K562 (cell line): Measurements from ENCODE around the gene BDNF. TPM values are rescaled to one million over a fixed set of nuclear protein-coding genes. Genes with fewer than 3 reads are reported as not detected.

Experiments
- ATAC-seq: fragments of 200-7000 bp; cut with Tn5 transposase; 3 replicates; pipeline ENCODE4 v1.9.1; 2020; ENCODE audit warnings: moderate library complexity
- BruUV-seq: library from RNA; stranded (reverse); fragments of 400-500 nt; replicated peaks from 2 replicates; lab custom pipeline; 2021; lab: Mats Ljungman, UMichigan
- CTCF ChIA-PET: fragments of 300-600 bp; formaldehyde crosslinking; extraction: SDS; loops from one replicate; lab custom pipeline; 2021; ENCODE audit warnings: low intra/inter-chr PET ratio; lab: Yijun Ruan, JAX
- POLR2A ChIA-PET: fragments of 300-600, 350-650 bp; sonication (Branson Sonifier 250); formaldehyde crosslinking; extraction: SDS; loops from one replicate; lab custom pipeline; 2021; ENCODE audit warnings: antibody characterized with exemption, inconsistent platforms; lab: Yijun Ruan, JAX
- DNase-seq, 4 experiments: peaks; one replicate each; pipeline versions ENCODE4 v3.0.0 to v3.0.0-alpha.2; 2011 to 2018; ENCODE audit warnings: low spot score in 3 of 4, mixed read lengths in 3 of 4; ENCODE audit errors: extremely low read depth in 1 of 4
- FAIRE-seq: peaks from 2 replicates; lab custom pipeline; 2011; peaks lifted over from hg19 to GRCh38; lab: Jason Lieb, UNC
- H2AFZ ChIP-seq: 2 replicates; pipeline ENCODE4 v1.6.0; 2011; ENCODE audit warnings: low read depth, low read length, control low read depth, inconsistent platforms
- H3K27ac ChIP-seq: fragments of 200-600 bp; 3 replicates; pipeline ENCODE4 v1.8.0; 2011; ENCODE audit warnings: low read depth, mild to moderate bottlenecking, control low read depth, inconsistent platforms, low read length, moderate library complexity, mixed read lengths; ENCODE audit errors: extremely low read depth
- H3K27me3 ChIP-seq, 2 experiments: fragments of 300-600 bp in 1 of 2; 2 replicates in 1 of 2; 3 replicates in 1 of 2; pipeline versions ENCODE4 v1.6.0 to v1.8.0; 2011; ENCODE audit warnings: inconsistent platforms in 2 of 2, low read length in 2 of 2, mild to moderate bottlenecking in 1 of 2, mixed read lengths in 1 of 2, moderate library complexity in 1 of 2; ENCODE audit not compliant: control insufficient read depth in 2 of 2, insufficient read depth in 2 of 2
- H3K36me3 ChIP-seq: fragments of 300-600 bp; 3 replicates; pipeline ENCODE4 v1.8.0; 2011; ENCODE audit warnings: mild to moderate bottlenecking, low read length, inconsistent platforms; ENCODE audit not compliant: control insufficient read depth, insufficient read depth
- H3K4me1 ChIP-seq, 2 experiments: fragments of 200-600 bp in 1 of 2; replicated peaks in 1 of 2; 2 replicates in 1 of 2; 3 replicates in 1 of 2; pipeline versions ENCODE4 v1.5.1 to v1.8.0; 2011; ENCODE audit warnings: inconsistent platforms in 2 of 2, low read length in 2 of 2, mild to moderate bottlenecking in 1 of 2, mixed read lengths in 1 of 2, moderate library complexity in 1 of 2; ENCODE audit not compliant: control insufficient read depth in 2 of 2, insufficient read depth in 2 of 2
- H3K4me2 ChIP-seq: 2 replicates; pipeline ENCODE4 v1.6.1; 2011; ENCODE audit warnings: low read length, control low read depth, inconsistent platforms, mixed read lengths; ENCODE audit not compliant: insufficient read depth
- H3K4me3 ChIP-seq: fragments of 200-600 bp; sonication (generic), shearing (Covaris generic); 2 replicates; pipeline ENCODE4 v1.5.1; 2016; ENCODE audit warnings: control low read depth, inconsistent platforms
- H3K79me2 ChIP-seq: fragments of 200-600 bp; 3 replicates; pipeline ENCODE4 v1.8.0; 2011; ENCODE audit warnings: low read length, inconsistent platforms; ENCODE audit not compliant: control insufficient read depth, insufficient read depth
- H3K9ac ChIP-seq, 2 experiments: 2 replicates each; pipeline versions ENCODE4 v1.6.0 to v1.6.1; 2011; ENCODE audit warnings: low read depth in 2 of 2, low read length in 2 of 2, control low read depth in 1 of 2, inconsistent platforms in 1 of 2, mild to moderate bottlenecking in 1 of 2, mixed read lengths in 1 of 2; ENCODE audit not compliant: insufficient read depth in 1 of 2
- H3K9me1 ChIP-seq: one replicate; pipeline ENCODE4 v1.6.0; 2011; ENCODE audit warnings: inconsistent platforms, mild to moderate bottlenecking, low read length, moderate library complexity; ENCODE audit not compliant: control insufficient read depth, insufficient read depth
- H3K9me3 ChIP-seq: replicated peaks from 2 replicates; pipeline ENCODE4 v1.5.1; 2011; ENCODE audit warnings: low read depth, low read length, inconsistent platforms; ENCODE audit not compliant: control insufficient read depth, insufficient read depth
- H4K20me1 ChIP-seq: replicated peaks from 2 replicates; pipeline ENCODE4 v1.6.1; 2011; ENCODE audit warnings: low read length, inconsistent platforms, mixed read lengths; ENCODE audit not compliant: control insufficient read depth, insufficient read depth
- CC2D1A ChIP-seq: fragments of 450-650 bp; IDR thresholded peaks from 2 replicates; pipeline ENCODE4 v1.6.1; 2017; ENCODE audit warnings: mild to moderate bottlenecking
- CLOCK ChIP-seq: fragments of 250-450 bp; sonication (Bioruptor Pico); IDR thresholded peaks from 2 replicates; pipeline ENCODE4 v1.4.0; 2020; ENCODE audit warnings: mild to moderate bottlenecking, moderate library complexity, borderline replicate concordance
- CREB3 ChIP-seq: fragments of 450-650 bp; conservative IDR thresholded peaks from 2 replicates; pipeline ENCODE4 v1.6.1; 2016; ENCODE audit warnings: missing genetic modification characterization, low read depth, mild to moderate bottlenecking, missing compliant biosample characterization, moderate library complexity
- FOSL1 ChIP-seq: fragments of 200-800 bp; sonication (Bioruptor generic); conservative IDR thresholded peaks from 2 replicates; pipeline ENCODE4 v1.6.1; 2016; ENCODE audit warnings: missing genetic modification characterization, missing compliant biosample characterization
- KAT8 ChIP-seq: fragments of 450-650 bp; IDR thresholded peaks from 2 replicates; pipeline ENCODE4 v1.6.1; 2016; ENCODE audit warnings: low read depth, mild to moderate bottlenecking
- PHF8 ChIP-seq: fragments of 200-600 bp; sonication (generic); IDR thresholded peaks from 2 replicates; pipeline ENCODE4 v1.6.1; 2012; ENCODE audit warnings: mixed run types, mild to moderate bottlenecking, inconsistent platforms, low read length, moderate library complexity, borderline replicate concordance
- POU5F1 ChIP-seq: fragments of 150-350 bp; IDR thresholded peaks from 2 replicates; pipeline ENCODE4 v1.6.1; 2014; ENCODE audit warnings: borderline replicate concordance, low read length, low read depth, mild to moderate bottlenecking; ENCODE audit not compliant: partially characterized antibody
- RAD51 ChIP-seq: fragments of 450-650 bp; IDR thresholded peaks from 2 replicates; pipeline ENCODE4 v1.7.1; 2016; ENCODE audit warnings: low read depth, mild to moderate bottlenecking, borderline replicate concordance
- RNF219 ChIP-seq: fragments of 250-450 bp; sonication (Bioruptor Pico); IDR thresholded peaks from 2 replicates; pipeline ENCODE4 v1.5.0; 2022; ENCODE audit warnings: mild to moderate bottlenecking
- SMARCA4 ChIP-seq: fragments of 450-650 bp; IDR thresholded peaks from 2 replicates; pipeline ENCODE4 v1.6.1; 2016
- TAF1 ChIP-seq: IDR thresholded peaks from 2 replicates; pipeline ENCODE4 v1.6.1; 2011; ENCODE audit warnings: mild to moderate bottlenecking, low read length, moderate library complexity; ENCODE audit not compliant: insufficient read depth, control insufficient read depth, severe bottlenecking; ENCODE audit errors: extremely low read depth
- TOE1 ChIP-seq, 2 experiments: fragments of 450-650 bp in 1 of 2; sonication (generic) in 1 of 2; formaldehyde crosslinking in 1 of 2; IDR thresholded peaks; 2 replicates each; pipeline versions ENCODE4 v1.7.1 to v1.8.0; 2016 to 2022; ENCODE audit warnings: borderline replicate concordance in 2 of 2, mild to moderate bottlenecking in 2 of 2, antibody characterized with exemption in 1 of 2, inconsistent platforms in 1 of 2, low read depth in 1 of 2, missing genetic modification reagents in 1 of 2, moderate library complexity in 1 of 2
- ZNF408 ChIP-seq: fragments of 250-450 bp; sonication (Bioruptor Pico); IDR thresholded peaks from 2 replicates; pipeline ENCODE4 v1.4.0; 2020; ENCODE audit warnings: low read depth, mild to moderate bottlenecking, moderate library complexity
- WGBS: fragments of 100-300 bp; shearing (Covaris generic); methylation state at CpG from one replicate; pipeline ENCODE4 v1.1.6; 2016; ENCODE audit warnings: low coverage, mixed read lengths; ENCODE audit not compliant: insufficient coverage; ENCODE audit errors: missing lambda C conversion rate; 5-methylcytosine and 5-hydroxymethylcytosine counted together
- in situ Hi-C: fragments of 300-500 bp; cut with MboI; formaldehyde crosslinking; loops from 4 replicates; pipeline ENCODE4 v1.15.0; 2018; ENCODE audit warnings: inconsistent platforms, mixed read lengths
- intact Hi-C: fragments of 100-400 bp; cut with micrococcal nuclease; formaldehyde crosslinking; loops from 2 replicates; pipeline ENCODE4 v1.14.2; 2022
- polyA plus RNA-seq, 8 experiments: library from polyadenylated mRNA; depleted of rRNA in 4 of 8; stranded (reverse) in 5 of 8; unstranded in 3 of 8; fragments of >200 nt; fragmentation: Nextera tagmentation in 2 of 8; fragmentation: Illumina TruSeq in 1 of 8; extraction: Ambion mirVana in 2 of 8; extraction: Trizol in 1 of 8; gene quantifications; 2 replicates each; pipeline versions ENCODE4 v1.2.1 to v1.2.3, GENCODE V29; 2011 to 2014; ENCODE audit warnings: inconsistent platforms in 1 of 8, missing spikeins in 1 of 8
- total RNA-seq, 7 experiments: library from RNA; depleted of rRNA in 6 of 7; stranded (reverse); fragments of >200 nt in 6 of 7; fragmentation: Illumina TruSeq in 2 of 7; extraction: Trizol in 2 of 7; gene quantifications; 2 replicates each; pipeline versions ENCODE4 v1.2.1 to v1.2.3, GENCODE V29; 2011 to 2021; ENCODE audit warnings: low replicate concordance in 1 of 7

The BDNF gene
- total and polyA plus RNA-seq, 9 of the 15 experiments (the other 6 are each of a cell fraction or from before 2014, with no cell fraction given) = 0.04 TPM; not detected in 8

GRCh38 chr11:27619763-27620335 lies 80.4 kb downstream of the BDNF start:
- ChIA-PET CTCF (no interaction called here), POLR2A (no interaction called here)
- no peak for DNase-seq
- WGBS = 0% methylated on average over 2 of the region's 2 CpGs
- Histone ChIP-seq H3K4me3 (no peak overlapping the region), H3K27ac (no peak overlapping the region), H3K36me3 (no peaks in the 10 kb centered on the region), H3K4me2 (no peak overlapping the region), H3K79me2 (no peaks in the 10 kb centered on the region), H3K9me3 (no peaks in the 10 kb centered on the region), H3K27me3 (no peaks in the 10 kb centered on the region), H3K4me1 (no peaks in the 10 kb centered on the region), H2AFZ (no peak overlapping the region), H4K20me1 (no peaks in the 10 kb centered on the region), H3K9me1 (no peaks in the 10 kb centered on the region), H3K9ac (no peak overlapping the region)
- intact Hi-C loops = no loop called here
- no peak for FAIRE-seq
- no TSS peak for BruUV-seq
- in situ Hi-C loops = no loop called here
- TF ChIP-seq TOE1 (IDR thresholded peaks at IDR 0.05; ENCODE audit: borderline replicate concordance) = no peak
- no peak for TF ChIP-seq TOE1 (CRISPR knock-in tag; IDR thresholded peaks at IDR 0.05; ENCODE audit: borderline replicate concordance, low read depth)
- TF ChIP-seq KAT8 = no peak
- no peak for TF ChIP-seq CC2D1A
- TF ChIP-seq TAF1 = no peak
- TF ChIP-seq FOSL1 (tag) = no peak
- TF ChIP-seq SMARCA4 = no peak
- no peak for TF ChIP-seq ZNF408 (CRISPR knock-in tag)
- TF ChIP-seq CLOCK = no peak
- TF ChIP-seq POU5F1 = no peak
- TF ChIP-seq CREB3 (tag) = no peak
- no peak for TF ChIP-seq RAD51
- TF ChIP-seq RNF219 (CRISPR knock-in tag) = no peak
- no peak for TF ChIP-seq PHF8
- no peak for ATAC-seq
